Superior temporal gyrus (tissue), 1 donor: Measurements from ENCODE around the gene NUP205.
"Not testable (repeated sequence)": the region's sequence is repeated elsewhere in the genome, so short reads cannot be mapped to it uniquely, and the experiment has no call there.

Experiments used
- DNase-seq: peaks from one replicate; pipeline ENCODE4 v3.0.0-alpha.2; 2016; ENCODE audit errors: extremely low spot score

Gene NUP205

DNA sequence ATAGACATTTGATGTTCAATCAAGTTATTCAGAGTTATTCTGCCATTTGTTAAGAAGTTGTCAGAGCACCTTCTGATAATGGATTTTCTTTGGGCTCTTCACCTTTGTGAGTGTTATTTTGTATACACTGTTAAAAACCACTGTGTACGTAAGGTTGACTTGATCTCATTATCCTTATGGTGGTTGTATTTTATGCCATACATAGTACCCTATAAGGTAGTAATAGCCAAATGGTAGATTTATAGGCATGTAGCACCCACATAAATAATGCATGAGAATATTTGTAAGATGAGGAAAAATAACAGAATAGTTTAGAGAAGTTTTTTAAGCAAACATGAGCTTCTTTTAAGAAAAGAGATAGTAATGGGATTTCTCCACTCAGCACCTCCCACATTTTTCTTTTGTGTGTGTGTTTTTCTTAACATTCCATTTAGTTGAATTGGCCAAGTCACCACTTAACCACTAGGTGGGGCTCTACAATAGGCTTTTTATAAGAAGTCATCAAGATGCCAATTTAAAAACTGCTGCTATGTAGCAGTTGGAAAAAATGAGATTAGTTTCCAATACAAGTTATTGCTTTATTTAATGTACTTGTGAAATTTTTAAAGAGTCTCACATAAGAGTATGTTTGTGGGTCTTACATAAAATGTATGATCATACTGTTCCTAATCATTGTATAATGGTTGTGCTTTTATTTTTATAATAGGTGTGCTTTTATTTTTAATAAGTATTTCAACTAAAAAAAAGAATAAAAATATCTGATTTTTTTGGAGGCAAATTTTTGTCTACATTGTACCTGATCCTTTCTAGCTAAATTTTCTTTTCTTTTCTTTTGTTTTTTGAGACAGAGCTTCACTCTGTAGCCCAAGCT, 63.5 kb downstream of the NUP205 start:
- peak; percentile 95 for DNase-seq

DNA sequence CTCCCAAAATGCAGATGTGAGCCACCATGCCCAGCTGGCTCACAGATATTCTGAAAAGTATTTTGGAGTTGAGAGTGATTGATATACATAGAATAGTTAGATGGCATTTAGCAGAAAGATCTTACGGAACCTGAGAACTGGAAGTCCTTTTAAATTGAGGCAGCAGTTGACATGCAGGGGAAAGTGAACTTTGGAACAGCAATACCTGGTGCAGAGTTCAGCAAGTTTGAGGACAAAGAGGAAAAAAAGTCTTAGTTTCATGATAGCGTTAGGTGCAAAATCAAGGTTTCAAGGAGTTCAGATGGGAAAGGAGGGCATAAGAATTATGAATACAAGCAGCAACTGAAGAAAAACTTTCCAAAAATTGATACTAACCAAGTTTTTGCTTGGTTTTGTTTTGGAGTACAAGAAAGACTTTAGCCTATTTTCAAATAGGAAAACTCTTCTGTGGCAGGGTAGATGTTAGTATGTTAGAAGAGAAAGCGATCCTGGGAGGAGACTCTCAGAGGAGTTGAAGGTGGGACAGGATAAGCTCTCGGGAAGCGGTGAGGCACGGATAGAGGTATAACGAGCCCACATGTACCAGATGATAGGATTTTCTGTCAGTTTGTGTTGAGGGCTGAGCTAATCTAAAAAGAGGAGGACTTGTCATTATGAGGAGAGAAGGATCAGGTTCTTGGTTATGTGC, 76.6 kb downstream of the NUP205 start:
- no peak for DNase-seq

- not testable (repeated sequence) for DNase-seq
Observed at GRCh38 chr7:135639690-135640089, 82.0 kb downstream of the NUP205 start.

GRCh38 chr7:135644154-135644553, 86.4 kb downstream of the NUP205 start:
- no peak for DNase-seq

DNA sequence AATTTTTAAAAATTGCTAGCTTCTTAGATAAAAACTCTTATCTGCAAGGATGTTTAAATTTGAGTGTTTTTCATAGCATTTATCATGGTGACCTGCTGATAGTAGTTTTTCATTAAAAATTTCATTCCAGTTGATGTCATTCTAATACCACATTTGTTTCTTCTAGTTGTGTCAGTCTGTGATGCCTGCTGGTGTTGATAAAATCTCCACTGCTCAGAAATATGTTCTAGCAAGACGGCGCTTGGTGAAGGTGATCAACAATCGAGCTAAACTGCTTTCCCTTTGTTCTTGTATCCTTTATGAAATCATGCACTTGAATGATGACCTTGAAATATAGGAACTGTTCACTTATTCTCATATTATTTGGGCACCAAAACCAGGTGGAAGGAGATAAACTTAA, 87.0 kb downstream of the NUP205 start:
- no peak for DNase-seq

DNA sequence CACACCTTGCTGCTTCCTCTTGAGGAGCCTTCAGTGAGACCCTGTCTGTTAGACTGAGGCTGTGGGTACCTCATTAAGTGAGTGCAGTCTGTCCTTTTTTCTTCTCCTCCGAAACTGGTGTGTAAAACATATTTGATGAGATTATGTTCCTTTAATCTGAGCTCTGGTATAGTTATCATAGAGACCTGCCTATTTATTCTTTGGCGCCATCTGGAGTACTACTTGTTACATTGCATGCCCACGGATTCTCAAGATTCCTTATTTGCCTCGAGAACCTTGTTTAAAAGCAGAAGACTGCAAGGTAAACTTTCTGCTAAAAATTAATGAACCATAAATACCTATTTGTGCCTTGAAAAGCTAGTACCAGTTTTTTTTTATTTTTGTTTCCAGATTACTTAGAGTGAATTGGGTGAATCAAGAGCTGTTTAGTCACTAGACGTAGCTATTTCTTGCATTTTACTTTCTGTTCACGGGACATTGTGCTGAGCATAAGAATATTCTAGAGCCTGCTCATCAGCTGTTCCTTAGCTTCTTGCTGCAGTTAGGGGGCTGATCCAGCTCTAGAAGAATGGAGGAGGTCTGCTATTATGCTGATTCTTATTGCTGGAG, 87.7 kb downstream of the NUP205 start:
- peak; percentile 85 for DNase-seq

DNA sequence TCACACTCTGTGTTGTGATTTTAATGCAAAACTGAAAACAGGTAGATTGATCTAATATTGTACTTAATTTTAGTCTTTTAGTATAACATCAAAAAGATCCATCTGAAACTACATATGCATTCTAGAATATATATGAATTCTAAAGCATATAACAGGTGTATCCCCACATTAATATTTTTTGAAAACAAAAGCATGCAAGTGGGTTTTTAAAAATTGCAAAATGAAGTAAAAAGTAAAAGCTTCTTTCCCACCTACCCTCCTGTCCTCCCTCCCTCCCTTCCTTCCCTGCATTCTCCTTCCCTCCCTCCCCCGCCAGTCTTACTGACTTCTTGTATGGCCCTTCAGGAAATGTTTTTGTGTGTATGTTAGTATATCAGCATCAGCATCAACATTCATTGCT, 90.0 kb downstream of the NUP205 start:
- DNase-seq, result no peak

GRCh38 chr7:135648235-135648634, 90.5 kb downstream of the NUP205 start:
- no peak for DNase-seq

GRCh38 chr7:135650831-135651573, 93.3 kb downstream of the NUP205 start:
- peak; percentile 46 for DNase-seq

GRCh38 chr7:135653340-135654080, 95.8 kb downstream of the NUP205 start:
- DNase-seq, result no peak

DNA sequence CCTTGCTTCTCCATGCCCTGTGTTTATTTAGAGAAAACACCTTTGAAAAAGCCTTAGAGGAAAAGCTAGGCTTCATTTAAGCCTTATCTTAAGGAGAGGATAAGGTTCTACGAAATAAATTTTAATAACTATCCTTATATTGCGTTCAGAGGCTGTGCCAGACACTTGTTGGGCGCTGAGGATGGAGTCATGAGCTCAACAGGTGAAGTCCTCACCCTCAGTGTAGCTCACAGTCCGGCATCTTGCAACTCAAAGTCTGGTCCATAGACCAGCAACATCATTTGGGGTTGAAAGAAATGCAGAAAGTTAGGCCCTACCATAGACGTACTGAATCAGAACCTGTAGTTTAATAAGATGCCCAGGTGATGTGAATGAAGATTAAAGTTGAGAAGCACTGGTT, 100.8 kb downstream of the NUP205 start:
- DNase-seq, result no peak

GRCh38 chr7:135659159-135659846, 101.6 kb downstream of the NUP205 start:
- DNase-seq, result no peak

DNA sequence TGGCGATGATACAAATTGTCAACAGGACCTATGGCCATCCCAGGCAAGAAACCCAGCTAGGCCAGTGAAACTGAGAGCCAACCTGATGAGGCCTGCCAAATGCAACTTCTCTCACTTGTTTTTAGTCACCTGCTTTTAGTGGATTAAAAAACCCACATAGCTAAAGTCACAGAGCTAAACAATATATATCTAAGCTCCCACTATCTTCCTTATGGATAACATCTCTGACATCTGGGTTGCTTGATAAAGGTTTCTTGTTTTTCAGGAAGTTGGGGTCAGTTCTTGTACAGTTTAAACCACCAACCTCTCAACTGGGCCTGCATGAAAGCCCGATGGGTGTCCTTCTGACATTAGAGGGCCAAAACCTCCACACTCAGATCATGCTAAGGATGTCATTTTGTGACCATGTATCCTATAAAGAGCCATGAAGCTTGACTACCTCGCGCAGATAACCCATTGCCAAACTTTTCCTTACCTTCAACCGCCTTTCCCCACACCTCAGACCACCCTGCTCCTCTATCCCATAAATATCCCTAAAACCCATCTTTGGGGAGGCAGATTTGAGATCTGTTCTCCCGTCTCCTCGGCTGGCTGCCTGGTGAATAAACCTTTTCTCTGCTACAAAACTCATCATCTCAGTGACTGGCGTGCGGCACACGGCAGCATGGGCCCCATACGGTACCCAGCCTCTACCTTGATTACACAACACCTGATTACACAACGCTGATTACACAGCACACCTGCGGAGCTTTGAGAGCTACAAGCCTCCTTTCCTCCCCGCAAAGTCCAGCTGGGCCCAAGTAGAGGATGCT, 103.8 kb downstream of the NUP205 start:
- no peak for DNase-seq

GRCh38 chr7:135662123-135662372, 104.3 kb downstream of the NUP205 start:
- no peak for DNase-seq

DNA sequence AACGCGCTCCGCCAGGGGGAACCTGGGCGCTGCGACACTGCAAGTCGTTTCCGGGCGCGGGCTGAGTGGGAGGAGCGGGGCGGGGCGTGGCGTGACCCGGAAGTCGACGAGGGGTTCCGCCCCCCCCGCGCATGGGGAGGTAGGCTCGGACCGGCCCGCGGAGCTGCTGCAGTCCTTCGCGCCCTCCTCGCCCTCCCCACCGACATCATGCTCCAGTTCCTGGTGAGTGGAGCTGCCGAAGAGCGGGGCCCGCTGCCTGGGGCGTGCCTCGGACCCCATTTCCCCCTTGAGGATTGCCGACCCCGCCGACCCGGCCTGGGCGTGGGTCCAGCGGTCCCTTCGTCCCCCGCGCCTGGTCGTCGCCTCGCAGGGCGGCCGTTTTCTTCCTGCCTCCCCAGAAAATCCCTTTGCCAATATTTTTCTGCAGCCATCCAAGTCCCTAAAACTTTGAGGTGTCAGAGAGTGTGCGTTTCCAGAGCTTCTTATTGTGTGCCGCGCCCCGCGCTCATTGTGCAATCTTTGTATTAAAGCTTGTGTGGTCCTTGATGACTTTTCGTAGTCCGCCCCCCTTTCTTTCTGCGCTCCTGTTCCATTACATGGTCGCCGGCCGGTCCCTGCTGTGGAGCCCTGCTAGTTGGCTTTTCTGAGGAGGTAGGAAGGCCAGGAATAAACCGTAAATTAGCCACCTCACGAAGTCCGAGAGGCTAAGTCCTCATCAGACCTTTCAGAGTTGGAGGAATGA, 104.8 kb downstream of the NUP205 start, which contains the start of gene STMP1:
TSS of gene STMP1 (plus strand) at position 142 of the 742 bp plus-strand sequence.
- peak; percentile 92 for DNase-seq

DNA sequence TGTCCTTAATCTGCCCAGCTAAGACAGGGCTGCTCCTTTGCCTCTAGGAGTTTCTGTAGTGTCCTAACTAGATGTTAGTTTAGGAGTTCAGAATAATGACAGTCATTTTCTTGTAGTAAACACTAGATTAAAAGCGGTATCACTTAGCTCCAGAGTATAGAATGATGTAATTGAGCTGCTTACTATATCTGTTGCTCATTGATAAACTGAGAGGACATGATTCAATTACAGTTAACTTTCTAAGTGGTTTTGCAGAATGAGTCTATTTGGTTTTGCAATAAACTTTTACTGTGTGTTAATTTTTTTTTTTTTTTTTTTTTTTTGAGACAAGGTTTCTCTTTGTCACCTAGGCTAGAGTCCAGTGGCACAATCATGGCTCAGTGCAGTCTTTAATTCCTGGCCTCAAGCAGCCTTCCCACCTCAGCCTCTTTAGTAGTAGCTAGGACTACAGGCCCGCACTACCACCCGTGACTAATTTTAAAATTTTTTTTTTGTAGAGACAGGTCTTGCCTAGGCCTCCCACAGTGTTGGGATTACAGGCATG, 106.4 kb downstream of the NUP205 start:
- no peak for DNase-seq

DNA sequence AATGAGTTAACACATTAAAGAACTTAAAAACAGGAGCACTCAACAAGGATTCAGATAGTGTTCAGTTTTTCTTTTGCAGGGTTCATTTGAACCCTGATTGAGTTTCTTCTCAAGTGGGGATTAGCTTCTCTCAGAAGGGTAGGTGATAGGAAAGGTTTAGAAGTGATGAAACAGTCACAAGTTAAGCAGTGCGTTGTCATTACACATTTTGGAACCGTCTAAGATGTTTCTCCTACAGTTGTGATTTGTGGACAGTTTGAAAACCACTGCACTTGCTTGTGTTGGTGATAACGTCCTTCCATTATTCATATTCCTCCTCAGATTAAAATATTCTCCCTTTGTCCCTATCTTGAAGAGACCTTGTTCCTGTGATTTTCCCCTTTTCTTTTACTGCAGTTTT, 107.3 kb downstream of the NUP205 start:
- DNase-seq, result no peak

- DNase-seq, result no peak
Observed at GRCh38 chr7:135666156-135666555, 108.4 kb downstream of the NUP205 start.

GRCh38 chr7:135666846-135667245, 109.1 kb downstream of the NUP205 start:
- DNase-seq, result no peak
